DOHH2 (cell line): Measurements from ENCODE around the gene MAMDC2.

Experiments used
- CTCF ChIP-seq: fragments of 200-600 bp; sonication (generic); IDR thresholded peaks from one replicate; pipeline ENCODE4 v1.5.1; 2014; ENCODE audit warnings: antibody characterized with exemption, mild to moderate bottlenecking, low read depth, low read length; ENCODE audit not compliant: poor library complexity, severe bottlenecking
- EZH2phosphoT487 ChIP-seq: fragments of 200-600 bp; sonication (generic); IDR thresholded peaks from 2 replicates; pipeline ENCODE4 v1.6.1; 2017; ENCODE audit warnings: borderline replicate concordance, mild to moderate bottlenecking, antibody characterized with exemption, low read length, moderate library complexity, mixed read lengths

DNA sequence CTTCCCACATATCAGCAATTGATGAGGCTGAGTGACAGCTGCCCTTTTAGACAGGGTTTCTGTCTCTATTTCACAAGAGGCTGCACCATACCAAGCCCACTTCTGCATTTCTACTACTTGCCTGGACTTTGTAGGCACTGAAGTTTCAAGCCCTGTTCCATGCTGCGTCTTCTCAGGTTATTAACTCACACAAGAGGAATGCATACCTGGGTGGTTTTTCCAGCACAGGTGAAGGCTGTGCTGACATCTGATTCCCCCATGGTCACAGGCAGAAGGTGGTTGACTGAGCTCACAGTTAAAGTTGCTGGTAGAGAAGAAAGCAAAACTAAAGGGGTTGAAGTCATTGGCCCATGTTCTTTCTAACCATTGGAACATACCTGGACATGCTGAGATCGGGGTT lies 86.6 kb downstream of the MAMDC2 start:
- TF ChIP-seq CTCF (no peak), EZH2phosphoT487 (no peak)
